ENCODE results near the gene NABP2.
A peak's percentile ranks its signal among the peaks of the same experiment; 100 is the strongest.

DNA sequence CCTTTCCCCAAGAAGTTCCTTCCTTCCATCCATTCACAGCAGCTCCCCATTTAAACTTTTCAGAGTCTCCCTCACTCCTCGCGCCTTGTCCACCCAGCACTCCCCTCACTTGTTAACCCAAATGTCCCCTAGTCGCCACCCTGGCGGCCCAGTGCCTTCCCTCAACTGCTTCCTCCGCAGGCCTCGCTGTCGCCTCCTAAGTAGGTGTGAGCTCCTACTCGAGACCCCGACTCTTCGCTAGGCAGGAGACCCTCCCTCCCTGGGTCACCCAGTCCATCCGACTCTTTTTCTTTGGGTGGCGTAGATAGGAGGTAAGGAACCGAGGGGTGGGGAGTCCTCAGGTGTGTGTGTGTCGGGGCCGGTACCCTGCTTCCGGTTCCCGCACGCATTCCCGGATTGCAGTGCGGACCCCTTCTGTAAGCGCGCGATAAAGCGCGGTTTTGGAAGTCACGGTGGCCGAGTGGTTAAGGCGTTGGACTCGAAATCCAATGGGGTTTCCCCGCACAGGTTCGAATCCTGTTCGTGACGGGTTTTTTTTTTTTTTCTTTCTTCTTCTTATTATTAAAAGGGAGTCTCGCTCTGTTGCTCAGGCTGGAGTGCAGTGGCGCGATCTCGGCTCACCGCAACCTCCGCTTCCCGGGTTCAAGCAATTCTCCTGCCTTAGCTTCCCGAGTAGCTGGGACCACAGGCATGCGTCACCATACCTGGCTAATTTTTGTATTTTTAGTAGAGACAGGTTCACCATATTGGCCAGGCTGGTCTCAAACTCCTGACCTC is 34.0 kb upstream of the NABP2 start:
- TF ChIP-seq POLR2AphosphoS5 (IDR thresholded peaks at IDR 0.05; ENCODE audit: low read depth, low read length) (no peak), EZH2phosphoT487 (IDR thresholded peaks at IDR 0.05; ENCODE audit: borderline replicate concordance, low read depth) (no peak), NRF1 (IDR thresholded peaks at IDR 0.05; ENCODE audit: low read depth, low read length) (no peak), SIN3A (IDR thresholded peaks at IDR 0.05; ENCODE audit: borderline replicate concordance, low read depth, low read length) (no peak), SMC3 (IDR thresholded peaks at IDR 0.05; ENCODE audit: low read depth, low read length) (no peak), FOSL2 (IDR thresholded peaks at IDR 0.05; ENCODE audit: borderline replicate concordance, low read depth) (peak; percentile 59; the same call in 1 of the 2 replicates), MAX (IDR thresholded peaks at IDR 0.05; ENCODE audit: low read depth) (peak; percentile 73), TAF1 (IDR thresholded peaks at IDR 0.05; ENCODE audit: borderline replicate concordance, low read depth, low read length) (no peak), GABPA (IDR thresholded peaks at IDR 0.05; ENCODE audit: low read depth) (peak; percentile 67), MXI1 (IDR thresholded peaks at IDR 0.05; ENCODE audit: low read depth, low read length) (no peak), GATA2 (CRISPR knock-in tag; IDR thresholded peaks at IDR 0.05) (no peak)
- TF ChIP-seq, protein P1, sequence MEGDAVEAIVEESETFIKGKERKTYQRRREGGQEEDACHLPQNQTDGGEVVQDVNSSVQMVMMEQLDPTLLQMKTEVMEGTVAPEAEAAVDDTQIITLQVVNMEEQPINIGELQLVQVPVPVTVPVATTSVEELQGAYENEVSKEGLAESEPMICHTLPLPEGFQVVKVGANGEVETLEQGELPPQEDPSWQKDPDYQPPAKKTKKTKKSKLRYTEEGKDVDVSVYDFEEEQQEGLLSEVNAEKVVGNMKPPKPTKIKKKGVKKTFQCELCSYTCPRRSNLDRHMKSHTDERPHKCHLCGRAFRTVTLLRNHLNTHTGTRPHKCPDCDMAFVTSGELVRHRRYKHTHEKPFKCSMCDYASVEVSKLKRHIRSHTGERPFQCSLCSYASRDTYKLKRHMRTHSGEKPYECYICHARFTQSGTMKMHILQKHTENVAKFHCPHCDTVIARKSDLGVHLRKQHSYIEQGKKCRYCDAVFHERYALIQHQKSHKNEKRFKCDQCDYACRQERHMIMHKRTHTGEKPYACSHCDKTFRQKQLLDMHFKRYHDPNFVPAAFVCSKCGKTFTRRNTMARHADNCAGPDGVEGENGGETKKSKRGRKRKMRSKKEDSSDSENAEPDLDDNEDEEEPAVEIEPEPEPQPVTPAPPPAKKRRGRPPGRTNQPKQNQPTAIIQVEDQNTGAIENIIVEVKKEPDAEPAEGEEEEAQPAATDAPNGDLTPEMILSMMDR (IDR thresholded peaks at IDR 0.05), result no peak; the same call in none of the 2 replicates
- TF ChIP-seq, protein P2, sequence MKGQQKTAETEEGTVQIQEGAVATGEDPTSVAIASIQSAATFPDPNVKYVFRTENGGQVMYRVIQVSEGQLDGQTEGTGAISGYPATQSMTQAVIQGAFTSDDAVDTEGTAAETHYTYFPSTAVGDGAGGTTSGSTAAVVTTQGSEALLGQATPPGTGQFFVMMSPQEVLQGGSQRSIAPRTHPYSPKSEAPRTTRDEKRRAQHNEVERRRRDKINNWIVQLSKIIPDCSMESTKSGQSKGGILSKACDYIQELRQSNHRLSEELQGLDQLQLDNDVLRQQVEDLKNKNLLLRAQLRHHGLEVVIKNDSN (IDR thresholded peaks at IDR 0.05; ENCODE audit: borderline replicate concordance, low read depth), result no peak
- TF ChIP-seq, protein P3, sequence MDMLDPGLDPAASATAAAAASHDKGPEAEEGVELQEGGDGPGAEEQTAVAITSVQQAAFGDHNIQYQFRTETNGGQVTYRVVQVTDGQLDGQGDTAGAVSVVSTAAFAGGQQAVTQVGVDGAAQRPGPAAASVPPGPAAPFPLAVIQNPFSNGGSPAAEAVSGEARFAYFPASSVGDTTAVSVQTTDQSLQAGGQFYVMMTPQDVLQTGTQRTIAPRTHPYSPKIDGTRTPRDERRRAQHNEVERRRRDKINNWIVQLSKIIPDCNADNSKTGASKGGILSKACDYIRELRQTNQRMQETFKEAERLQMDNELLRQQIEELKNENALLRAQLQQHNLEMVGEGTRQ (IDR thresholded peaks at IDR 0.05; ENCODE audit: borderline replicate concordance, low read depth, low read length), result no peak

Measured in SK-N-SH (cell line).